HG02610 (cell line): ENCODE results near the gene PTPRA.
"Not testable (repeated sequence)": the region's sequence is repeated elsewhere in the genome, so short reads cannot be mapped to it uniquely, and the experiment has no call there.

ENCODE experiments used
- ATAC-seq: cut with Tn5 transposase; IDR thresholded peaks from one replicate; pipeline ENCODE4 v1.9.1; 2021; ENCODE audit warnings: mild to moderate bottlenecking, moderate library complexity; ENCODE audit not compliant: unreplicated experiment

The PTPRA gene

DNA sequence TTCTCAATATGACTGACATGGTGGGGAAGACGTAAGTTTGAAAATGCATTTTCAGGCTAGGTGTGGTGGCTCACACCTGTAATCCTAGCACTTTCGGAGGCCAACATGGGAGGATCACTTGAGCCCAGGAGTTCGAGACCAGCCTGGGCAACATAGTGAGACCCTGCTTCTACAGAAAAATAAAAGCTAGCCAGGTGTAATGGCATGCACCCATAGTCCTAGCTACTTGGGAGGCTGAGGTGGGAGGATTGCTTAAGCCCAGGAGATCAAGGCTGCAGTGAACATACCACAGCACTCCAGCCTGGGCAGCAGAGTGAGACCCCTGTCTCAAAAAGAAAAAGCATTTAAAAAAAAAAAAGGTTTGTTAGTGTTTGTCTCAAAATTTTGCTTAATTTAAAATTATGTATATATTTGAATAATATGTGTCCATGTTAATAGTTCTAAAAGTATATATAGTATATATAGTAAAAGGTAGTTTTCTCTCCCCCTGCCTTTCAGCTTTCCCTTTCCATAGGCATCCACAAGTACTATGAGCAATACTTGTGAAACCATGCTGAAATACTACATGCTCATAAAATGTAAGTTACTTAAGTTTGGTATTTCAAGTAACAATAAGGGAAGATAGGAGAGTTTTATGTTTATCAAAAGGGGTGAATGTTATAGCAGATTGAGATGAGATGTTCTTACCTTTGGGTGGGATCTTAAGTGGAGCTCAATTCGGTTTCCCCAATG is 15.1 kb downstream of the PTPRA start:
- no peak for ATAC-seq

DNA sequence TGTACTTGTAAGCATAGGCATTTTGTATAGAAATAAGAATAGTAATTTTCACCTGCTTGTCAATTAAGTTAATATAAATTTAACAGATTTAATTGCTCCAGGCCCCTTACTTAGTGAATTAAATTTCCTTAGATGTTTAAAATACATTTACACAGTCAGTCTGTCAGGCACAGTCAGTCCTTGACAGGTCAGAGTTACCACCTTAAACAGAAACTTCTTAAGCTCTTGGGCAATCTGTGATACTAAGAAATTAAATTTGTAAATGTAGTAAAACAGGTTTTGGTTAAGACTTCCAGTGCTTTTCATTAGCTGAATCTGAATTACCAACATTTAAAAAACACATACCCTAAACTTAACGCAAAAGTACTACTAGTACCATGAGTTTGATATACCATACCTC is 15.9 kb downstream of the PTPRA start:
- no peak for ATAC-seq

DNA sequence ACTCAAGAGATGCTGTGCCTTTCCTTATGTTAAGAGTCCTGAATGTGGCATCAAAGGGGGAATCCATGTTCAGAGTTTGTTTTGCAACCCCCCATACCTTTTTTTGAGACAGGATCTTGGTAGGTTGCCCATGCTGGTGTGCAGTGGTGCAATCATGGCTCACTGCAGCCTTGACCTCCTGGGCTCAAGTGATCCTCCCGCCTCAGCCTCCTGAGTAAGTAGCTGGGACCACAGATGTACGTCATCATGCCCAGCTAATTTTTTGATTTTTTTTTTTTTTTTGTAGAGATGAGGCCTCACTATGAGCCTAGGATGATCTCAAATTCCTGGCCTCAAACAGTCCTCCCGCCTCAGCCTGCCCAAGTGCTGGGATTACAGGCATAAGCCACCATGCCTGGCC is 16.5 kb downstream of the PTPRA start:
- ATAC-seq, result no peak

DNA sequence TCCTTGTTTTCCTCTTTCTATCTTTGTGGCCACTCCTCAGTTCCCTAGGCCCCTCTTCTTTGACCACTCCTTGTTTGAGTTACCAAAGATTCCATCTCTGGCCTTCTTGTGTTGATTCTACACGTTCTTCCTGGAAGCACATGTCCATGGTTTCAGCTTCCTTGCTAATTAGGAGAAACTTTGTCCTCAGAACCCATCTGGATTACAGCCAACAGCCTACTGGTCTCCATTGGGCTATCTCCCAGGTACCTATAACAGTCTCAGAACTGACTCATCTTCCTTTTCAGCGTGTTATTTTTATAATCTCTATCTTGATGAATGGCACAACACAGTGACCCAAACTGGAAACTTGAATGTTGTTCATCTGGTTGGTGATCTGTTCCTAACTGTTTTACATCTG is 17.5 kb downstream of the PTPRA start:
- no peak for ATAC-seq

DNA sequence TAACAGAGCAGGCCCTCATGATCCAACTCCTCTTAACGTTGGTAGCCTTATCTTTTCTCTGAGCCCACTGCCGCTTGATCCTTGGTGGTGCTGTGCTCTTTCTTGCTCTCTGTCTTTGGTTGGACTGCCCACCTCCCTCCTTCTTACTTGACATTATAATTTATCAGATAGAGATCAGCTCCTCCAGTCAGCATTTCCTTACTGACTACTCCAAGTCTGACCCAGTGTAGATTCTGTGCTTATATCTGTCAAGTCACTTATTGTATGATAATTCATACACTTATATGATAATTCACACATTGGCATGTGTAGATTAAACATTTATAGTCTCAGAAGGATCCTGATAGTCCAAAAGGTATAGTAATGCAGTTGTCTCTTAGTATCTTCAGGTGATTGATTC is 18.1 kb downstream of the PTPRA start:
- no peak for ATAC-seq

DNA sequence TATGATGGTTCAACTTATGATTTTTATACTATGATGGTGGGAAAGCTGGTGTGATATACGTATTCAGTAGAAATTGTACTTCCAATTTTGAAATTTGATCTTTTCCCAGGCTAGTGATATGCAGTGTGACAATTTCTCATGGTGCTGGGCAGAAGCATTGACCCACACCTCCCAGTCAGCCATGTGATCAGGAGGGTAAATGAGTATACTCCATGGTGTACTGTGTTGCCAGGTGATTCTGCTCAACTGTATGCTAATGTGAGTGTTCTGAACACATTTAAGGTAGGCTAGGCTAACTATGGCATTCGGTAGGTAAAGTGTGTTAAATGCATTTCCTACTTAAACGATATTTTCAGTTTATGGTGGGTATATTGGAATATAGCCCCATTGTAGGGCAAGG is 19.1 kb downstream of the PTPRA start:
- no peak for ATAC-seq

DNA sequence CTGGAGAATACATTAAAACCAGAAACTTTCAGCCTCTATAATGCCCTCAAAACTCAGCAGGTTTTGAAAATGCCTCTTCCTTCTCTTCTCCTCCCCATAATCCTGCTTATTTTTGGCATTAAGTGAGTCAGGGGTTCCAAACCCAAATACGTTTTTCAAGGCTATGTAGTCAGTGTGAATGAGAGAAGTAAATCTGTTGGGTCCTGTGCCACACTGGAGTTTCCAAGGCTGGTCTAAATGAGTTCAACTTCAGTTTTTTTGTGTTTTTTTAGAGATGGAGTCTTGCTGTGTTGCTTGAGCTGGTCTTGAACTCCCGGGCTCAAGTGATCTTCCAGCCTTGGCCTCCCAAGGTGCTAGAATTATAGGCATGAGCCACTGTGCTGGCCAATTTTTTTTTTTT is 20.9 kb downstream of the PTPRA start:
- ATAC-seq, result no peak

DNA sequence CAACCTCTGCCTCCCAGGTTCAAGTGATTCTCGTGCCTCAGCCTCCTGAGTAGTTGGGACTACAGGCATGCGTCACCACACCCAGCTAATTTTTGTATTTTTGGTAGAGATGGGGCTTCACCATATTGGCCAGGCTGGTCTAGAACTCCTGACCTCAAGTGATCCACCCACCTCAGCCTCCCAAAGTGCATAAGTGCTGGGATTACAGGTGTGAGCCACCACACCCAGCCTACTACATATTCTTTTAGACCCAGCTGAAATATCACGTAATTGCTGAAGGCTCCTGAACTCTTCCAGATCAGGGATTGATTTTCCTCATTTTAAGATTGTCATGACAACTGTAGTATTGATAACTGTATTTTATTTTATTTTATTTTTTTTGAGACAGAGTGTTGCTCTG is 21.9 kb downstream of the PTPRA start:
- ATAC-seq, result not testable (repeated sequence)

DNA sequence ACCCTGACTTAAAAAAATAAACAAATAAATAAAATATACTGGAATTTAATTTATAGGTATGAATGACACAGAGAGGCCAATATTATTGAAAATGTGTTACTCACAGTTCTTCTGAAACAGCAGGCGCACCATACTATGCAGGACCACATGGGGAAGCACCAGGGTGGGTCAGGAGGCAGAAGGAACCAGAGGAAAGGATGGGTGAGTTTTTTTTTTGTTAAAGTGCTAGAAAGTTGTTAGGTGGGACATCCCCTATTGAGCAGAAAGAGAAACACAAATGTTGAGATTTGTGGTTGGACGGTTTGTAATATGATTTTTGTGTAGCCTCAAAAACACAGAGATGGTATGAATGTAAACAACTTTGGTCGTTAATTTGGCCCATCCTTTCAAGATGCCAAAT is 26.0 kb downstream of the PTPRA start:
- ATAC-seq, result peak; percentile 62

DNA sequence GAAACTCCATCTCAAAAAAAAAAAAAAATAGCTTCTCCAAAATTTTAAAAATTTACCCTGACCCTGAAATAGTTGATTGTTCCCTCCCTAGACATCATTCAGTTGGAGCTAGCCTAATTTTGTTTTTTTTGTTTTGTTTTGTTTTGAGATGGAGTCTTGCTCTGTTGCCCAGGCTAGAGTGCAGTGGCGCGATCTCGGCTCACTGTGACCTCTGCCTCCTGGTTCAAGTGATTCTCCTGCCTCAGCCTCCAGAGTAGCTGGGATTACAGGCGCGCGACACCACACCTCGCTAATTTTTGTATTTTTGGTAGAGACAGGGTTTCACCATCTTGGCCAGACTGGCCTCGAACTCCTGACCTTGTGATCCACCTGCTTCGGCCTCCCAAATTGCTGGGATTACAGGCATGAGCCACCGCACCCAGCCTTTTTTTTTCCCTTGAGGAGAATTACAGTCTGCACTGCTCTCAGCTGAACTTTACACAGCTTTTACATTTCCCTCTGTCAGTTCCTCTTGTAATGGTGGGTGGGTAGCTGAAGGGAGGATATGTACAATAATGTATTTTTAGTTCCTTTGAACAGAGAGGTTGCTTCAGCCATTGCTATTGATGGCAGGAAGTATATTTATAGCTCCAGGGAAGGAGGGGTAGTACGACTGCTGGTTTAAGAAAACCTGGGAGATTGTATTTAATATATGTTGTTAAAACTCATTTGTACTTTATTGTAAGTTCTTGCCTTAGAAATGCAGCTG is 27.7 kb downstream of the PTPRA start:
- no peak for ATAC-seq

DNA sequence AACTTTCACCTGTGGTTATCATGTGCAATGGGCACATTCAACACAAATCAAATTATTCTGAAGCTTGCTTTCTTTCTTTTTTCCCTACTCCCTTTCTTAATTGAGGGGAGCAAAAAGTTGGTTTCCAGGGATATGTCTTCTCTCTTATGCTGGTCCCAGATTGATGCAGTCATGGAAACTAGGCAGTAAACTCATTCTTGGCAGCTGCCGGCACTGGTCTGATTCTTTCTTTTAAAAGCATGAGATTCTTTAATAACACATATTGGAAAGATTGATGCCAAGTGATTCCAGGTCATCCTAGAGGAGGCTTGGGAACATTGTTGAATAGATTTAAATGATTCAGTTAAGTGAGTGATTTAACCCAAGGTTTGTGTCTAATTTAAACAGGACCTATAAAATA is 29.0 kb downstream of the PTPRA start:
- ATAC-seq, result no peak

DNA sequence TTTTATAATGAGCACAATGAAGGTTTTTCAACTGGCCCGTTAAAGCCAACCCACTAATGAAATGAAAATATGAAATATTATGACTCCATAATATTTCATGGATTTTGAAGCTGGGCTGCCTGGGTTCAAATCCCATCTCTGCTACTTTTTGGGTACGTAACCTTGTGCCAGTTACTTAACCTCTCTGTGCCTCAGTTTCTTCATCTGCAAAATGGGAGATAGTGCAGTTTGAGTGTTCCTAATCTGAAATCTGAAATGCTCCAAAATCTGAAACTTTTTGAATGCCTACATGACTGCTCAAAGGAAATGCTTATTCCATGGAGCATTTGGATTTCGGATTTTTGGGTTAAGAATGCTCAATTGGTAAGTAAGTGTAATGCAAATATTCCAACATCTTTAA is 29.5 kb downstream of the PTPRA start:
- no peak for ATAC-seq

DNA sequence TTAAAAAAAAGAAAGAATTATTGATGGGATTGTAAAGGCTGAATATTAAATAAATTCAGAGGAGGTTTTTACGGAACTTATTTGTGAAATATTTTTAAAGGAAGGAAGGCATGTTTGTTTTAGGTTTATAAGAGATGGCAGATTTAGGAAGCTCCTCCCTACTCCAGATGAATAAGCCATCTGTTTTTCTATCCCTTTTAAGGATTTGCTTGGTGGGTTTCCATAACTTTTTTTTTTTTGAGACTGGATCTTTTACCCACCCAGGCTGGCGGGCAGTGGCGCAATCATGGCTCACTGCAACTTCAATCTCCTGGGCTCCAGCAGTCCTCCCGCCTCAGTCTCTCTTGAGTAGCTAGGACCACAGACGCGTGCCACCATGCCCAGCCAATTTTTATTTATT is 30.4 kb downstream of the PTPRA start:
- ATAC-seq, result no peak

DNA sequence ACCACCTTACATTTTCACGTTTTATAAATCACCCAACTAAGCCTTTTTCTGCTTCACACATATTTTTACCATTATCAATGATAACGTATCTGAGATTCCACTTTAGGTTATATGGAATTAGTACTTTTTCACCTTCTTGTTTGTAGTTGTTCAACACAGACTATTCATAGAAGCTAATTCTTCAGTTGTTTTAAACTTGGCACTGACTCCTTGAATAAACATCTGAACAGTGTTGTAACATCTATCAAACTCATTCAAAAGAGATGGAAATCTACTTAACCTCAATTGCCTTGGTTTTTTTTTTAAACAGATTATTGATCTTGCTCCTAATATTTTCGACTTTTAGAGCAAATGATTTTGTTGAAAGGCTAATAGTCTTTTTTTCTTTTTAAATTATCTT is 34.2 kb downstream of the PTPRA start:
- no peak for ATAC-seq

DNA sequence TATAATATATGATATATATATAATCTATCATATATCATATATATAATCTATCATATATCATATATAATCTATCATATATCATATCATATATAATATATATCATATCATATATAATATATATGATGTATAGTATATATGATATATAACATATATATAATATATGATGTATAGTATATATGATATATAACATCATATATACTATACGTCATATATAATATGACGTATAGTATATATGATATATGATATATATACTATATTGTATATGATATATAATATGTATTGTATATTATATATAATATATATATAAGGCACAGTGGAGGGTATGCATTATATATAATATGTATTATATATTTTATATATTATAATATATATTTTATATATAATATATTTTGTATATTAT is 36.7 kb downstream of the PTPRA start:
- ATAC-seq, result no peak

DNA sequence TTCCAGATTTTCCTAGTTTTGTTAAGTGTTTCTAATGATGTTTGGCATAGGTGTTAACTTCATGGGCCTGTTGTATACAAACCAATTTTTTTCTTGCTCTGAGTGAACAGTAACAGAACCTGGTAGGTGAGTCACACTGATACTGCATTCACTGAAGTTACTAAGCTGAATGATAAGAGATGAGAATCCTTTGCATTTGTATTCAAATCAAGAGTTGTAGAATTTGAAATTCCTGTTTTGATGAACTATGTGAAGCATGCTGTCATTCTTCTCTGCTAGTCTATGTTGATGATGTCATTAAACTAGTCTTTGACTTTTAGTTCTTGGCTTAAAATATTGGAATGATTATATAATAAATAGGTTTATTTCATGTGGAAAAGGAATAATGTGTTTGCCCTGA is 37.9 kb downstream of the PTPRA start:
- no peak for ATAC-seq

DNA sequence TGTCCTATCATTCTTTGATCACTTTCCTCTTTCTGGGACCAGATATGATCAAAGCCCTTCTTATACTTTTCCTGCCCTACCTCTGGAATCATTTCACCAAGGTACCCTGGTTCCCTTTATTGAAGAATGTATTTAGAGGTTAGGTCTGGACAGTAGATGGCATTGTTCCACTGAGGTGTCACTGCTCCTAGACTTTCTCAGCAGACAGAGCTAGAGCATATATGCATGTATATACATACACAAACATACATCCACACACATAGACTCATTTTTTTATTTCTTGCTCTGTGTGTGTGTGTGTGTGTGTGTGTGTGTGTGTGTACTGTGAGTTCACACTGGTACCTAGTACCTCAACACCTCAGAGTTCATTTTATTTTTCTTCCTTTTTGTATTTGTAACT is 40.9 kb downstream of the PTPRA start:
- no peak for ATAC-seq

DNA sequence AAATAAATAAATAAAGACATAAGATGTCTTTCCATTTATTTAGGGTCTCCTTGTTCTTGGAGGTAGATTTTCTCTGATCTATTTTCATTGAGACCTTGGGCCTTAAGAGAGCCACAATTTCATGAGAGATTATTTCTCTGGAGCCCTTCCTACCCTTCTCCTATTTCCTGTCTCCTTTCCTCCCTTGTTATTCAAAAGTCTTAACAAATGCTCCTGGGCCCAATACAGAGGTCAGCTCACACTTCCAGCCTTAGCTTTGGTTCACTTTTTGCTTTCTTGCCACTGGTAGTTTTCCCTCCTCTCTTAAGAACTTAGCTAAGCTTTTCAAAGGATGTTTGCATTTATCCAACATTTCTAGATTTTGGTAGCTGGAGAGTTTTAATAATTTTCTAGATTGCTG is 44.0 kb downstream of the PTPRA start:
- no peak for ATAC-seq

DNA sequence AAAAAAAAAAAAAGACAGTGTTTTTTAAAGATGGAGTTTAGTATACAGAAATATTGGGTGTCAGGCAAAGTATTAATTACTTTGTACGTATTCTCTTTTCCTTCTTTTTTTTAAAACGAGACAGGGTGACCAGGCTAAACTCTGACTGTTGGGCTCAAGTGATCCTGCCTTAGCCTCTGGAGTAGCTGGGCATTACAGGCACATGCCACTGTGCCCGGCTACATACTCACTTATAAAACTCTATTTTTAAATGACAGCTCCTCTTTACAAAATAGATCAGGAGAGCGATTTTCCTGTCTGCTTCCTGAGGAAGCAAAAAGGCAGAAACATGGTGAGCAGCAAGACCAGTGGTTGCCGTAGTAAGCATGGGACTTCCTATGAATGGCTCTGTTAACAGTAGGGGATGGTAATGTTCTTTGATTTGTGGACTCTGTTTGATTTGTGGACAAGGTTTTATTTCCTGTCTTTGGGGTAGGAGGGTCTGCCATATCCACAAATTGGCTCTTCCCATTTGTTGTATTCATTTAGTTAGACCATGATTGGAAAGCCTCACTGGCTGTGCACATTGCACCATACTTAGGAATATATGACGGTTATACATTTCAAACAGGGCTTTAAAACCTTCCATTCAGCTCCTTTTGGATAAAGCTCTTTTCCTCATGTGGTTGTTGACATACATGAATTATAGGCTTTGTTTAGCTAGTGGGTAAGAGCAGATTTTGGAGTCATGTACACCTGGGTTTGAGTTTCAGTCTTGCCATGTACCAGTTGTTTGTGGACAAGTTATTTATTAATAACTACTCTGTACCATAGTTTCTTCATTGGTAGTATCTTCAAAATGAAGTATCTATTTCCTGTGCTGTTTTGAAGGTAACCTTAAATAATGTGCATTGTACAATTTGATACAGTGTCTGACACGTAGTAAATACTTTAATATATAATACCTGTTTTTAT is 45.1 kb downstream of the PTPRA start:
- ATAC-seq, result no peak

DNA sequence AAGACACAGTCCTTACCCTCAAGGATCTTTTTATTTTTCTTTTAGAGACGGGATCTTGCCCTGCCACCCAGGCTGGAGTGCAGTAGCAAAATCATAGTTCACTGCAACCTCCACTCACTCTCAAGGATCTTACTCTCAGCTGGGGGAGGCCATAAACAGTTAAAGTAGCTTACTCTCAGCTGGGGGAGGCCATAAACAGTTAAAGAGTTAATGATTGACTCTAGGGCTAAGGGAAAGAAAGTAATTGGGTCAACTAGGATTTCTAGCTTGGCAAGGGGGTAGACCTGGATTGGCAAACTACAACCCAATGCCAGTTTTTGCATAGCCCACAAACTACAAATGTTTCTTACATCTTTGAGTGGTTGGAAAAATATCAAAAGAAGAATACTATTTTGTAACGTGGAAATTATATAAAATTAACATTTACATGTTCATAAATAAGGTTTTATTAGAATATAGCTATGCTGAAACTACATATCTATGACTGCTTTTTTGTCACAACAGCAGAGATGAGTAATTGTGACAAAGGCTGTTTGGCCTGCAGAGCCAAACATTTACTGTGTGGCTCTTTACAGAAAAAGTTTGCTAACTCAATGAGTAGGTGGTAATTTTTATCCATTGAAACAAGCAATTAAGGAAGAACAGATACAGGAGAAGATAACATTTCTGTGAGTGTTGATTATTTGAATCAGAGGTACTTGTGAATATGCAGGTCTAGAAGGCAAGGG is 46.4 kb downstream of the PTPRA start:
- ATAC-seq, result no peak

DNA sequence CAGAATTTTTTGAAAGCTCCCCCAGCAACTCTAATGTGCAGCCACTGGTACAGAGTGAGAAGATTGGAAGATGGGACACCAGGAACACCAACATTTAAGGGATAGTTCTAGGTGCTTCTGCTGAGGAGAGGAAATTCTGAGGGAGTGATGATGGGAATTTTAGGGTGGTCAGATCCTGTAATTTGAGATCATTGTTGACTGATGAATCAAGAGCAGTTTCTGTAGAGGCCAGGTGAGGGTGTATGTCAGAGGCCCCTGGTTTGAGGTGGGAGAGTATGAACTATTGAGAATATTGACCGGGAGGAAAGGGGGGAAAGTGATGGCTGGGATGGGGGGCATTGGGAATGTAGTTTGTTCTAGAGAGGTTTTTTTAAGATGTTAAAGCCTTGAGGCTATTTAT is 47.2 kb downstream of the PTPRA start:
- ATAC-seq, result no peak
